Stimulated activated naive CD8-positive, alpha-beta T cell treated with anti-CD3 and anti-CD28 coated beads, Interleukin-15, amount 100 ng/mL, for 72 hours (primary cell): ENCODE data around the gene ZBTB7B.
"Not testable (repeated sequence)": the region's sequence is repeated elsewhere in the genome, so short reads cannot be mapped to it uniquely, and the experiment has no call there.

ENCODE experiments used
- ATAC-seq: fragments of 150-1000 bp; cut with Tn5 transposase; 2 replicates; pipeline ENCODE4 v1.10.0; 2021; ENCODE audit warnings: mild to moderate bottlenecking, moderate library complexity
- DNase-seq, 2 donors: peaks; one replicate each; pipeline ENCODE4 v3.0.0; 2021 to 2022
- H3K27ac Mint-ChIP-seq, 2 donors: one replicate each; pipeline ENCODE4 v1.8.0; 2022; ENCODE audit warnings: mild to moderate bottlenecking in 2 of 2, mixed read lengths in 2 of 2, moderate library complexity in 2 of 2
- H3K27me3 Mint-ChIP-seq: one replicate; pipeline ENCODE4 v1.8.0; 2022; ENCODE audit warnings: mixed read lengths
- H3K4me1 Mint-ChIP-seq: one replicate; pipeline ENCODE4 v1.8.0; 2022; ENCODE audit warnings: mild to moderate bottlenecking, mixed read lengths
- H3K4me3 Mint-ChIP-seq, 2 donors: one replicate each; pipeline ENCODE4 v1.8.0; 2022; ENCODE audit warnings: mild to moderate bottlenecking in 2 of 2, mixed read lengths in 2 of 2, moderate library complexity in 1 of 2
- H3K9me3 Mint-ChIP-seq, 2 donors: one replicate each; pipeline ENCODE4 v1.8.0; 2022; ENCODE audit warnings: mixed read lengths in 2 of 2

Gene ZBTB7B

GRCh38 chr1:154974808-154975408 lies 27.7 kb upstream of the ZBTB7B start:
- H3K4me1 Mint-ChIP-seq: peaks cover 38% of the 10 kb centered on the region
- no peaks in the 10 kb centered on the region for H3K9me3 Mint-ChIP-seq
- peak; percentile 94 to 96 for DNase-seq
- no peaks in the 10 kb centered on the region for H3K27me3 Mint-ChIP-seq
- no peak overlapping the region for H3K4me3 Mint-ChIP-seq
- no peak overlapping the region for H3K27ac Mint-ChIP-seq
- ATAC-seq: peak; percentile 71

- H3K27ac Mint-ChIP-seq: no peak overlapping the region
- H3K4me3 Mint-ChIP-seq: no peak overlapping the region
- peaks cover 34% of the 10 kb centered on the region for H3K4me1 Mint-ChIP-seq
- H3K27me3 Mint-ChIP-seq: no peaks in the 10 kb centered on the region
- ATAC-seq: peak; percentile 23
- no peaks in the 10 kb centered on the region for H3K9me3 Mint-ChIP-seq
- DNase-seq: peak; percentile 61 to 70
These were observed 27.1 kb upstream of the ZBTB7B start for GRCh38 chr1:154975409-154976059.

- not testable (repeated sequence) for H3K27me3 Mint-ChIP-seq, ATAC-seq, DNase-seq, H3K9me3 Mint-ChIP-seq
- peak overlapping the region in 1 of 2 donors; percentile 23 for H3K4me3 Mint-ChIP-seq
- H3K27ac Mint-ChIP-seq: peak overlapping the region in 1 of 2 donors; percentile 67
- H3K4me1 Mint-ChIP-seq: peaks cover 26% of the 10 kb centered on the region
These were observed 24.8 kb upstream of the ZBTB7B start for GRCh38 chr1:154977762-154978161.

GRCh38 chr1:154978360-154978759 lies 24.2 kb upstream of the ZBTB7B start:
- H3K27ac Mint-ChIP-seq: no peak overlapping the region
- DNase-seq (no peak), ATAC-seq (no peak)
- H3K4me1 Mint-ChIP-seq: peaks cover 22% of the 10 kb centered on the region
- H3K9me3 Mint-ChIP-seq: no peaks in the 10 kb centered on the region
- H3K27me3 Mint-ChIP-seq: no peaks in the 10 kb centered on the region
- no peak overlapping the region for H3K4me3 Mint-ChIP-seq

GRCh38 chr1:154982341-154982740 lies 20.3 kb upstream of the ZBTB7B start:
- Mint-ChIP-seq H3K27ac (no peak overlapping the region), H3K4me3 (no peak overlapping the region), H3K4me1 (peaks cover 31% of the 10 kb centered on the region), H3K9me3 (no peaks in the 10 kb centered on the region), H3K27me3 (no peaks in the 10 kb centered on the region)
- DNase-seq: no peak
- ATAC-seq: no peak

- DNase-seq (peak; percentile 95 to 98), ATAC-seq (peak; percentile 100)
- Mint-ChIP-seq H3K27me3 (no peaks in the 10 kb centered on the region), H3K4me3 (no peak within 1 kb of the TSS), H3K4me1 (peaks cover 33% of the 10 kb centered on the region), H3K9me3 (no peaks in the 10 kb centered on the region), H3K27ac (peak within 1 kb of the TSS in 1 of 2 donors; percentile 37)
These were observed 19.5 kb upstream of the ZBTB7B start, which contains the start of gene FLAD1 for GRCh38 chr1:154982897-154983648. Gene FLAD1, plus strand, starts transcription at chr1:154983344. Its CDS starts 351 bp downstream, at chr1:154983695.

GRCh38 chr1:154983776-154984466 lies 18.7 kb upstream of the ZBTB7B start:
- H3K27ac Mint-ChIP-seq: peak overlapping the region in 1 of 2 donors; percentile 37

GRCh38 chr1:154986736-154987135 lies 15.9 kb upstream of the ZBTB7B start:
- not testable (repeated sequence) for DNase-seq, H3K27me3 Mint-ChIP-seq, ATAC-seq, H3K9me3 Mint-ChIP-seq, H3K4me3 Mint-ChIP-seq
- Mint-ChIP-seq H3K27ac (peak overlapping the region in 1 of 2 donors; percentile 74), H3K4me1 (peaks cover 33% of the 10 kb centered on the region)

More at GRCh38 chr1:154983776-154984466, 18.7 kb upstream of the ZBTB7B start:
- no peak for DNase-seq
- no peak for ATAC-seq
- Mint-ChIP-seq H3K9me3 (no peaks in the 10 kb centered on the region), H3K27me3 (no peaks in the 10 kb centered on the region), H3K4me3 (no peak overlapping the region), H3K4me1 (peaks cover 42% of the 10 kb centered on the region)

- no peak overlapping the region for H3K4me3 Mint-ChIP-seq
- H3K27me3 Mint-ChIP-seq: no peaks in the 10 kb centered on the region
- H3K27ac Mint-ChIP-seq: no peak overlapping the region
- no peaks in the 10 kb centered on the region for H3K9me3 Mint-ChIP-seq
- DNase-seq: no peak
- H3K4me1 Mint-ChIP-seq: peaks cover 32% of the 10 kb centered on the region
- no peak for ATAC-seq
These were observed 15.3 kb upstream of the ZBTB7B start for GRCh38 chr1:154987326-154987725.

- Mint-ChIP-seq H3K9me3 (no peaks in the 10 kb centered on the region), H3K4me1 (peaks cover 32% of the 10 kb centered on the region), H3K27ac (no peak overlapping the region), H3K4me3 (no peak overlapping the region), H3K27me3 (no peaks in the 10 kb centered on the region)
- no peak for ATAC-seq
- DNase-seq: no peak
These were observed 14.3 kb upstream of the ZBTB7B start for GRCh38 chr1:154988058-154988954.

GRCh38 chr1:154989195-154989860 lies 13.3 kb upstream of the ZBTB7B start:
- H3K27me3 Mint-ChIP-seq: no peaks in the 10 kb centered on the region
- H3K4me1 Mint-ChIP-seq: peaks cover 32% of the 10 kb centered on the region
- ATAC-seq: no peak
- no peak overlapping the region for H3K4me3 Mint-ChIP-seq
- H3K27ac Mint-ChIP-seq: peak overlapping the region; percentile 67 to 75
- DNase-seq: no peak
- no peaks in the 10 kb centered on the region for H3K9me3 Mint-ChIP-seq

GRCh38 chr1:154990276-154990675 lies 12.3 kb upstream of the ZBTB7B start:
- Mint-ChIP-seq H3K4me1 (peaks cover 37% of the 10 kb centered on the region), H3K27me3 (peaks cover 8% of the 10 kb centered on the region), H3K27ac (no peak overlapping the region), H3K4me3 (no peak overlapping the region), H3K9me3 (no peaks in the 10 kb centered on the region)
- DNase-seq (no peak), ATAC-seq (no peak)

- Mint-ChIP-seq H3K4me1 (peaks cover 45% of the 10 kb centered on the region), H3K4me3 (no peak overlapping the region), H3K9me3 (no peaks in the 10 kb centered on the region), H3K27ac (no peak overlapping the region), H3K27me3 (peaks cover 34% of the 10 kb centered on the region)
- no peak for DNase-seq
- ATAC-seq: peak; percentile 33
These were observed 9.7 kb upstream of the ZBTB7B start for GRCh38 chr1:154992721-154993571.
